Measurements from ENCODE around the gene PBOV1.
"Not testable (repeated sequence)": the region's sequence is repeated elsewhere in the genome, so short reads cannot be mapped to it uniquely, and the experiment has no call there.

PBOV1 gene

DNA sequence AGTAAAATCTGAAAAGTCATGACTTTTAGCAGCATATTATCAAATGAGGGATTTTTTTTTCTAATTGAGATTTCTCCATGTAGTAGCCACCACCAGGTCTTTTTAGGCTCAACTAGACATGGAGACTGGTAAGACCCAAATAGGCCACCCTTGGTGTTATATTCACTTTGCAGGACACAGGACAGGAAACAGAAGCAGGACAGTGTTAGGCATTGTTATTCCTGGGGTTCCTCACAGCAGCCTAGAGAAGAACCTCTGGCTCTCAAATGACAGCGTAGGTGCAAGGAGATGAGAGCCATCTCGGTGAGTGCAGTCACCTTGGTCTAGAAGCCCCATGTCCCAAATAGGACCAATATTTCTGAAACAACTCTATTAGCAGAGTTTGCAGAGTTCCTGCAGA, 19.2 kb upstream of the PBOV1 start:
- no peak for DNase-seq

DNA sequence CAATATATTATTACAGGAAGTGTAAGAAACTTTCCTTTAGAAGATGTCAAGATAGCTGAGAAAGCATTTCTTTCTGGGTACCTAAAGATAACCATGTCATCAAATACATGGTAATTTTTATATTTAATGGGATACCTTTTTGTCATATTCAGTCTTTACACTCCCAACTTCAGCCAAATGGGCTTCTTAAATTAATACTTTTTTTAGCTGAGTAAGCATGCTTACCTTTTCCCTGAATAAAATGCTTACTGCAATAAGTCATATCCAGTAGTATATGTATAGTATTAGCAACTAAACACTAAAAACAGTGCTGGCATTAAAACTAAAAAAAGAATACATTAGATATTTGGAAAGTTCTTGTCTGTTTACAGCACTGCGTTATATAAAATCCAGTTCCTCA, 17.4 kb upstream of the PBOV1 start:
- no peak for DNase-seq

DNA sequence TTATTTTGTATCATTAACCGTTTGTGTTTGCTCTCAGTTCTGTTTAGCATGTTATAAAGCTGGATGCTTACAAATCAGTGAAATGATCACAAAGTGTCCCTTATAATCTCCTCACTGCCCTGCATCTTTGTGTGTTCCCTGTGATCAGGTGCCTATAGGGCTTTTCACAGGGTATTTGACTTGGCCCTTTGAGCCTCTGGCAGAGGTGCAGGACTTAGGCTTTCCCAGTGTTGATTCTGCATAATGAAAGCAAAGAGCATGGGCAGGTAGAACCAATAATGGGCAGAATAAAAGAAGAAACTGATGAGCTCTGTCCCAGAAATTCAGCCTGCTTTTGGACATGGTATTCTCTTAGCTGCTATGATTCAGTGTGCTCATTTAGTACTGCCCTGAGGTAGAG, 16.9 kb upstream of the PBOV1 start:
- no peak for DNase-seq

DNA sequence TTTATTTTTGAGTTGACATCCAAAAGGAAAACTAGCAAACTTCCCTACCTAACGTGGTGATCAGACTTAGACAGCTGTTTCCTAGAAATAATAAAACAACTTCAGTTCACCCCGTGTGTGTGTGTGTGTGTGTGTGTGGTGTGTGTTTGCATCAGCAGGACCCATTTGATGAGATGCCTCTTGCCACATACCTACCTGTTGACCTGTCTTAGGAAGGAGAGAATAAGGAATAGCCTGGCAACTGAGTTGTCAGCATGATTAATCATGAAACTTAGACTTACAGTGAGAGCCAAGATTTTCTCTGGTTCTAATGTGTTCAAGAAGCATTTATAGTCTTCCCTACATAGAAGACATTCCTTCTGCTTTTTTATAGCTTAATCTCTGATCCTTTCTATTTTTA, 16.1 kb upstream of the PBOV1 start:
- no peak for DNase-seq

DNA sequence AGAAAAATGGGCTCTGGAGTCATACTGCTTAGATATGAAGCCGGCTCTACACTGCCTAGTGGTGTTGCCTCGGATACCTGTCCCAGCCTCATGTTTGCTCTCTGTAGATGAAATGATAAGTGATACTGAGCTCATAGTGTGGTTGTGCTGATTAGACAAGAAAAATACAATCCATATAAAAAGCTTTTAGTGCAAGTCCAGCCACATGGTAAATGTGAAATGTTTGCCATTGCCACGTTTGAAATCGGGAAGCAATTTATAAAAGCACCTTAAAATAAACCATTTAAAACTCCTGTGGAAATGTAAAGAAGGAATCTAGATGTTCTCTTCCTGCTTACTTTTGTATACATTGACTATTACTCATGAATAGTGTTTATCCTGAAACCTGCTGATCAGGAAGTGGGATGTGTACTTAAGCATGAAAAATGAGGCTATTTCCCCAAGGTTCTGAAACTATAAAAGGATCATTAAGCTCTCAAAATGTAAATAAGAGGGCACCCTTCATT, 13.1 kb upstream of the PBOV1 start:
- DNase-seq, result no peak

DNA sequence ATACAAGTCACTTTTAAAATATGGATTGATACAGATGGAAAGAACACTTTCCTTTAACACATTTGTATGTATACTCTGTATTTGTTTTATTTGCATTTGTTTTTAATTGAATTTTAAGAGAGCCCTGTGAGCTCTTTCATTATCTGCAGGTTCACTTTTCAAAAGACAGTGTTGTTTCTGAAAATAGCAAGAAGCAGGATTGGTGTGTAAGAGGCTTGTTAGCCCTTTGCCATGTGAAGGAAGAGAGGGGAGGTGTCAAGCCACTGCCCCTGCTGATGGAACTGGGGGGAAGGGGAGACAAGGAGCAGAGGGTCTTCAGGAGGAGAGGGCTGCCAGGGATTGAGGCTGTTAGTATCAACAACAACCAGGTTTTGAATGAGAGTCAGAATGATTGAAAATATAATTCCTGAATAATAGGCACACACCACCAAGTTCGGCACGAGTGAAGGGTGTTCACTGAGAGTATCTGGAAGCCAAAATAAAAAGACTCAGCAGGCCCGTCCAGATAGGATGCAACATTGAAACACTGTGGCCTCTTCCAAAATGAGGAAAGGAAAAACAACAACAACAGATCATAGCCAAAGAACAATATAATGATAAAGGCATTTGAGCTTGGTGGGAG, 12.6 kb upstream of the PBOV1 start:
- DNase-seq, result no peak

DNA sequence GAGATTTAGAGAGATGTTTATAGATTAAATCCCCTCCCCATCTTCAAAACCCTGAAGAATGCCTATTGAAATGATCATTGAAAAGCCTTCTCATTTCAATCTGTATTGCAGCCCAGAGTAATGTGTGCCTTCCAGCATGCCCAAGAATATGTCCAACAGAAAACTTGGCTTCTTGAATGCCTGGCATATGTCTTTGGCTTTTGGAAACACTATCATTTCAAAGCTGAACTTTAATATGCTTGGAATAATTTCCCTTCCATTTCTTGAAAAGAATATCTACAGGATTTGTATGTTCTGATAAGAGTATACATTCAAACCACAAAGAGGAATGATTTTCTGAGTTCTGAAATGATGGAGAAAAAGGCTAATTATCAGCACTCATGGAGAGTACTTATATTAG, 11.9 kb upstream of the PBOV1 start:
- no peak for DNase-seq

DNA sequence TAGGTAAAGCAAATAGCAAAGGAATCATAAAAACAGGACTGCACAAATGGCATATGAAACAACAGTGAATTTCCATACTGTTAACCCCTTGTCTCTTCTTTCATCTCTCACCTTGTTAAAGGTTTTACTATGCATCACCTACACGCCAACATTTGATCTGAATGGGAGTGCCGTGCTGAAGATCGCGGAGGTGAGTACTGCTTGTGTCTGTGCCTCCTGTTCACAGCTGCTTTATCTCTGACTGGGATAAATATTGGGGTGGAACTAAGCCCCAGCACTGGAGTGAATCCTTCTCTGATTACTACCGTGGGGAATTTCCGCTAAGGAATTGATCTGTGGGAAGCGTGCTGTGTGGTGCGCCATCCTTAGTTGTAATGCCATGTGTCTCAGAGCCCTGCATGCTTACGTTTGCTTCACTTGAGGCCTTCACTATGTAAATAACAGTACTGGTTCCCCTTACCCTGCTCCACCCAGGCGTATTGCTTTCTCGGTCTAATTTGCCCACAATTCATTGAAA, 11.4 kb upstream of the PBOV1 start:
- DNase-seq, result no peak

DNA sequence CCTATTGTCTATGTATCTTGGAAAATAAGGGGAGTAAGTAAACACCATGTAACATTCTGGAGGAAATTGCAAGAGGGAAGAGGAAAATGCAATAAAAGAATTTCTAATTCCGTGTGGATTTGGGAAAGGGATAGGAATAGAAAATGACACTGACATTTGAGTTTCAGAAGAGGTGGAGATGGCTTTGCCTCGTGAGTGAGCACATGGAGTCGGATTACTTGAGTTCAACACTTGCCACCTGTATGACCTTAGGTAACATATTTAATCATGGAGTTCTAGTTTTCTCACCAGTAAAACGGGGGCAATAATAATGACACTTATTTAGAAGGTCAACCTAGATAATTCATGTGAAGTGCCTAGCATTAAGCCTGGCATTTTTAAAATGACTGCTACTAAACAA, 10.8 kb upstream of the PBOV1 start:
- no peak for DNase-seq

DNA sequence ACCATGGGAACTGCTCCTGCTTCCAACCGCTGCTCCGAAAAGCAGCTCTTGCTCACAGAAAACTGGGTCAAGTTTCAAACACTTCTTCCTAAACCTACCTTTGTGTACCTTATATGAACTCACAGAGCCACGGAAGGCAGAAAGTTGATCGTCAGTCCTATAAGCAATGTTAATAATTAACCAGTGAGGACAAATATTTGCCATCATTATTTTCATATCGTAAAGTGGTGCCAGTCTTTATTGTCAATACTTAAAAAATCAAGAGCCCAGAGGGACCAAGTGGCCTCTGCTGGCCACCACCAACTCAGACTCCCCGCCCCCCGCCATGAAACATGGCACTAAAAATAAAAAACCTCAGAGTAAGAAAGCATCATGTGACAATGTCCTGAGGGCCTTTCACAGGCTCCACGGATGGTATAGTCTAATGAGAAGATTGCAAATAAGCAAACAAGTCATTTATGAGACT, 9.1 kb upstream of the PBOV1 start:
- DNase-seq, result no peak

DNA sequence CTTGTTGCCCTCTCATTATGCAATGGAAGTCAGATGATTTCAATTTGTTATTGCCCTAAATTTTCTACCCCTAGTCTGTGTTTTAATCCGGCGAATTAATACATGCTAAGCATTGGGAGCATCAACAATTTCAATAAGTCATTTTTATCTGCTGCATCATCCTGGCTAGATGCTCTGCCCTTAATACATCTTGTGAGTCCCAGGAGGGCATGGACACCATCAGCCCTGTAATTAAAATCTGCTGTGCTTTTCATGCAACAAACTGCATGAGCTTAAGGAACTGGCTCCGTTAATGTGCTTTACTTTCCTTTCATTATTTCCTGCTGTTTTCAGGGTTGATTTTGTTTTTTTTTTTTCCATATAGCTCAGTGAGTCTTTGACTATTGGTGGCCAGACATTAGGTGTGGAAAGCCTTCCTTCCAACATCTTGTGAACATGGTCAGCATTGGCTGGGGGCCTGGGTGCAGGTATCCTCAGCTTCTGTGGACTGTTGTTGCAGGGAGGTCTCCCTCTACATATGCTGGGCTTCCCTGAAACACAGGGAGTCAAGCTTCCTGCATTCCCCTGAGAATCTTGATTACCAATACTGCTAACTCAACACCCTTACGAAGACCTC, 8.5 kb upstream of the PBOV1 start:
- no peak for DNase-seq

DNA sequence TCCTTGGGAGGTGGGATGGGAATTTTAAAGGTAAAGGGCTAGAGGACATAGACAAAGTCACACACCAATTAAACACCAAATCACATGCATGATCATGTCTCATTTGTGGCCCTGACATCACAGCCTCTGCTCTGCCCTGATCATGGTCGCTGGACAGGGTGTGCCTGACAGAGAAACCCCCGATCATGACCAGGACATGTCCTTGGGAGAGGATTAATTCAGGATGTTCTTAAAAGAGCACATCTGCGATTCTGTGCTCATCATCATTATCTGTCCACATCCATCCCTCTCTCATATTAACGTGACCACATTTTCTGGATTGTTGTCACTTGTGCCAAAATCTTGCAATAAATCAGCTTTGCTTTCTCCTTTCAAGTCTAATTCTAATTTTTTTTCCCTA, 7.7 kb upstream of the PBOV1 start:
- DNase-seq, result no peak

DNA sequence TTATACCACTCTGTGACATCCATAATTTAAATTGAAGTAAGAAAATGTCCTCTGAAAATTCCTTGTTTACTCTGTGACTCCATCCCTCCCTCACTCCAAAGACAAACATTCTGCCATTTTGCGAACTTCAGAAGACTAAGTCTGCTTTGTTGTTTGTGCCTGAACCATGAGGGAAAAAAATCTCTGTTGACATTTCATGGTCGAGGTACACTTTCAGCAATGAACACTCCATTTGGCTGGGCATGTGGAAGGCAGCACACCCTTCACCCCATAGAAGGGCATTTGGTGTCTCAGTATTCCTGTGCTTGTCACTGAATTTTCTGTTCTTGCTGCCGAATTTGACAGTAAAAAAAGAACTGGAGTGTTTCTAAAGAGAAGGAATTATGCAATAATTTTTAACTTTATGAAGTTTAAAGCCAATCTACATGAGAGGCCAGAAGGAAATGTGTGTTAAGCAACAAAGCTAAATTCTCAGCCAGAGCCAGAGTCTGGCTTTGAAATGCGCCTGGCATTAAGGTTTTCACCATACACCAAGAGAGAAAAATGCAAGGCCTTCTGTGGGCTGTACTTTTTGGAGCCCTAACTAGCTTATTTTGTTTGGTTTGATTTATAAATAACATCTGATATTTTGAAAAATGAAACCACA, 4.7 kb upstream of the PBOV1 start:
- no peak for DNase-seq

DNA sequence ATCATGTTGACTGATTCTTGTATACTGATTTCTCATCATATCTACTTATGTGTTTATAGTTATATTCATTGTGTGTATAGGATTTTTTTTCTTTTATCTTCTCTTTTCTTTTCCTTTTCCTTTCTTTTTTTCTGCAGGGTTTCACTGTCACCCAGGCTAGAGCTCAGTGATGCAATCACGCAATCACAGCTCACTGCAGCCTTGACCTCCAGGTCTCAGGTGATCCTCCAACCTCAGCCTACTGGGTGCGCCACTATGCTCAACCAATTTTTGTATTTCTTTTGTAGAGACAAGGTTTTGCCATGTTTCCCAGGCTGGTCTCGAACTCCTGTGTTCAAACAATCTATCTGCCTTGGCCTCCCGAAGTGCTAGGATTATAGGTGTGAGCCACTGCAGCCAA, 1.6 kb upstream of the PBOV1 start:
- DNase-seq, result no peak

DNA sequence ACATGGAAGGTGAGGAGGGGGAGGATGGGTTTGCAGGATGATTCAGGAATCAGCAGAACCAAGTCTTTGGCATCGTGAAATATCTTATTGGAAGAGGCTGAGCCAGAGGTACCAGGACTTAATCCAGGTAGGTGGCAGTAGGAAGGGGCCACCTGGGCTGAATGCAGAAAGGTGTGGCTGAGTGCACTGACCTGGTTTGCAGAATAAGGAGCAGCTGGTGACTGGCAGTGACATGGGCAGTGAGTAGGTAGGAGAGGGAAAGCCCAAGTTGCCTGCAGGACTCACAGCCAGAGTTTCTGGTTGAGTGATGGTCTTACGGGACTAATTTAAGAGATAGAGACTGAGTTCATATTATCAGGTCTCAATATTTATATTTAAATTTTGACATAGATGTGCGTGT, 1.1 kb upstream of the PBOV1 start:
- no peak for DNase-seq

DNA sequence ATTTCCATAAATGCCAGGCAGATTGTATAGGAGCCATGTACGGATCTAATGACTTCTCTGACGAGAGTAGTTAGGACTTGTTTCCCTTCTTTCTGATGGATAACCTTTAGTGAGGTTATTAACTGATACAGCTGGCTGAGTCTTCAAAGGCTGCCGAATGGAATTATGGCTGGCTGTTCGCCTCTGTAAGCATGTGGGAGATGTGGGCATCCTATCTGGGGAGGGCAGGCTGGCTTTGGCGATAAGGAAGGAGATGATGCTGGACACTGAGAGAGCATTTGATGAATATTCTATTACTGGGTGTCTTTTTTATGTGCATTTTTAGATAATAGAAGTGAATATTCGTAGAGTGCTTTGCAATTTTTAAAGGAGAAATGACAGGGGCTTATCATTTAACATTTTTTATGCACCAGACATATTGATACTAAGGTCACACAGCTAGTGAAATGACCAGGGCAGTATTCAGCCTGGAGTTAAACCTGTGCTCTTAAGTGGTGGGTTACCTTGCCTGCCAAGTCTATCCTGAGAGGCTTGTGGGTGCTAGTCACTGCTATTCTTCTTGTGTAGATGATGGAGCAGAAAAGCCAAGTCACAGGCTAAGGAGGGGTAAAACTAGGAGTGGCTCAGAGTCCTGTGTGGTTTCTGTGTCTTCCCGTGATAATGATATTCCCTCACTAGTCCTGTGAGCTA, 3.1 kb downstream of the PBOV1 start:
- no peak for DNase-seq

DNA sequence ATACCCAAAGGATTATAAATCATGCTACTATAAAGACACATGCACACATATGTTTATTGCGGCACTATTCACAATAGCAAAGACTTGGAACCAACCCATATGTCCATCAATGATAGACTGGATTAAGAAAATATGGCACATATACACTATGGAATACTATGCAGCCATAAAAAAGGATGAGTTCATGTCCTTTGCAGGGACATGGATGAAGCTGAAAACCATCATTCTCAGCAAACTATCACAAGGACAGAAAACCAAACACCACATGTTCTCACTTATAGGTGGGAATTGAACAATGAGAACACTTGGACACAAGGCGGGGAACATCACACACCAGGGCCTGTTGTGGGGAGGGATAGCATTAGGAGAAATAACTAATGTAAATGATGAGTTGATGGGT, 5.8 kb downstream of the PBOV1 start:
- DNase-seq, result not testable (repeated sequence)

DNA sequence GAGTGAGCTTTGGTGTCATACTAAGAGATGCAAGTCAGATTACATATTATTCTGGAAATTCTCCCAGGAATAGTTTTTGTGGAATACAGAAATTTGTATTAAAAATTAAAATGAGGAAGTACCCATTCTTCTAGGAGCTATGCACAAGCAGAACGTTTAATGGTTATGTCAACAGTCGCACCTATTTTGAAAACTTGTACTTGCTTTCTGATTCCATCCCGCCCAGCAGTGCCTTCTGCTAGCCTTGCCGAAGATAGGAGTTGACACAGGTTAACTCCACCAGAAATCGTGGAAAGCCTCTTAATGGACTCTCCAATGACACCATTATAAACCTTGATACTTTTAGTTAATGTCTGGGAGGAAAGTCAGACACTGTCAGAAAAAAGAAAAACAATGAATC, 6.7 kb downstream of the PBOV1 start:
- no peak for DNase-seq

DNA sequence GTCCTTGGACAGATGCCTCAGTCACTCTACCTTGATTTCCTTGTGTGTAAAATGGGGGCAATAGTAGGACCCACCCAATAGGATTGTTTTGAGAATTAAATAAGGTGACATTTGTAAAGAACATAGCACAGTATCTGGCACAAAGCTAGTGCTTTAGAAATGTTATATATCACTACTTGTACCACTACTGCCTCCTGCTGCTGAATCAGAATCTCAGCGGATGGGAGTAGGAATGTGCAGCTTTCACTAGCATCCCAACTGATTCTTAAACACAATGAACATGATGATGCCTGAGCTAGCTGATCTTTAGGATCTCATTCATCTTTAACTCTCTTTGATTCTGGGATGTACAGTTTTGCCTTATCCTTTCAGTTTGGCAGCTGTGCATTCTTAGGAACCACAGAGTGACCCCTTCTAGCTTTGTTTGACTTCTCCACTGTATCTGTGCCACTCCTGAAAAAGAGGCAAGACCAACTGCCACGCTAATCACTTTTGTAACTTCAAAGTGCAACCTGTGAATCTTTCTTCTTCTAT, 7.2 kb downstream of the PBOV1 start:
- no peak for DNase-seq

DNA sequence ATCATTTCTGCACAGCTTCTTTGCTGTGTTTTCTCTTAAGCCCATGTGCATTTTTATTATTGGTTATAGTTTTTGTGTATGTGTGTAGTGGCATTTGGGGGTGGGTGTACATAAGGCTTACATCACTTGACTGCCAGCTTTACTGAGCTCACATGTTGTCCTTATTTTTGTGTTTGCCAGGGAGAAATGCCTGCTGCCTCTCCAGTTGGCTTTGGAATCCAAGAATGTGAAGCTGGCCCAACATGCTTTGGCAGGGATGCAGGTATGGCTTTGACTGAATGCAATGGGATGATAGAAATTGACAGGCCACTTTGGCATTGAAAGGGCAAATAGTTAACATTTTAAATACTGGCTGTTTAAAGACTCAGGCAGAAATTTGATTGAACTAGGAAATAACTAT, 11.4 kb downstream of the PBOV1 start:
- DNase-seq, result no peak

DNA sequence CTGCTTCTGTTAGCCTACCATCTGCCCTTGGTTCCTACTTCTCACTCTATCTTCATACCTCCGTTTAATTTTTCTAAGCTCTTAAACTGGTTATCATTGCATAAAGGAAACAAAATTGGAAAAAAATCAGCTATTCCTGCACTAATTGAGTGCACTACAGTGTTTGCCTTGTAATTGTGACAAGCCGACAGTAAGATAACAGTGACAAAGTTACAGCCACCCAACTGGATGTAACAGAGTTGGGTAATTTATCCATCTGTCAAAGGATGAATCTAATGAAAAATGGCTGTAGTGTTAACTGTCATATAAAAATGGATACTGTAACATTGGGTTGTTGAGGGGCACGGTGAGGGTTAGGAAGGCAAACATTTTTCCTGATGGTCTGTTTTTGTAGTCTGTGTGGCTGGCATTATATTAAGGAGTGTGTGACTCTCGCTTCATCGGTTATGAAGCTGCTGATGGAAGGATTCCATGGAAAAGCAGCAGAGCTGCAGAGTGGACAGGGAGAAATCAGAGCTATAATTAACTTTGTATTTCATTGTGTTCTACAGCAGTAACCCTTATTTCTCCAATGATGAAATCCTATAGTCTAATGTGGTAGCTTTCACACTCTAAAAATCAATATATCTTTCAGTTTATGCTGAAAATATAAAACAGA, 12.7 kb downstream of the PBOV1 start:
- no peak for DNase-seq

DNA sequence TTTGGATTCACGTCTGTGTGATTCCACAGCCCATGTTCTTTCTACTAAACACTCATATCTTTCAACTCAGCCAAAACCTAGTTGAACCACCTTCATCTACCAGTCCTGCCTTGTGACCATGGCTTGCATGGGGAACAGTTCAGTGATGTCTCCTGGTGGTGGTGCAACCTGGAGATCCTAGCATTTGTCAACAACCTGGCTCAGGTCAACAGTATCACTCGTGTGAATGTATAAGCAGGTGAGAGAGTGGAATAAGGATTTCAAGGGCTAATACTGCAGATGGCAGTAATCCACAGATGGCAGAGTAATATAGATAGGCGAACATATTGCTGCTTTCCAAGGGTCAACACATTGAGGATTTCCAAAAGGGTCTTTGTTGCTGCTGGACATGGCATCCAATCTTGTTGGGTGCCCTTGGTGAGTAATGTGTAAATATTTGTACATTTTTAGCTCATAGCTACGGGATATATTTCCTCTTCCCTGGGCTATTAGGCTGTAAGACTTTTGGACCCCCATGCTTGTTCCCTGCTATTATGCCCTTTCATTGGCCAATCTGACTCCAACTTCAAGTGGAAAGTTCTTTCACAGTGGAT, 13.4 kb downstream of the PBOV1 start:
- DNase-seq, result no peak

Measured in hematopoietic multipotent progenitor cell treated with erythropoietin and hydrocortisone succinate and interleukin-3 and kit ligand, for 8 days (in vitro differentiated cells).